Activated gamma-delta T cell treated with Interleukin-2 at 50 U/mL for 16 hours (primary cell): ENCODE measurements around the gene MYO16.

Source experiments
- DNase-seq: peaks from one replicate; pipeline ENCODE4 v3.0.0-alpha.2; 2020

MYO16 gene

GRCh38 chr13:108667205-108667604 is 37.8 kb downstream of the MYO16 start:
- no peak for DNase-seq

GRCh38 chr13:108669381-108669780 is 40.0 kb downstream of the MYO16 start:
- DNase-seq, result no peak

GRCh38 chr13:108674346-108674745 is 44.9 kb downstream of the MYO16 start:
- no peak for DNase-seq

- DNase-seq, result no peak
These were observed 45.4 kb downstream of the MYO16 start for GRCh38 chr13:108674771-108675170.

- DNase-seq, result no peak
These were observed 47.2 kb downstream of the MYO16 start for GRCh38 chr13:108676620-108677019.

- DNase-seq, result no peak
These were observed 48.4 kb downstream of the MYO16 start for GRCh38 chr13:108677806-108678205.

GRCh38 chr13:108680011-108680410 is 50.6 kb downstream of the MYO16 start:
- DNase-seq, result no peak

GRCh38 chr13:108681986-108682575 is 52.7 kb downstream of the MYO16 start:
- DNase-seq, result no peak

- no peak for DNase-seq
These were observed 53.3 kb downstream of the MYO16 start for GRCh38 chr13:108682714-108683113.

- no peak for DNase-seq
These were observed 56.6 kb downstream of the MYO16 start for GRCh38 chr13:108686027-108686426.

- DNase-seq, result no peak
These were observed 61.3 kb downstream of the MYO16 start for GRCh38 chr13:108690726-108691125.

- DNase-seq, result no peak
These were observed 71.2 kb downstream of the MYO16 start for GRCh38 chr13:108700422-108701170.

- no peak for DNase-seq
These were observed 72.8 kb downstream of the MYO16 start for GRCh38 chr13:108702171-108702570.

- DNase-seq, result no peak
These were observed 75.6 kb downstream of the MYO16 start for GRCh38 chr13:108705031-108705430.

- DNase-seq, result no peak
These were observed 78.2 kb downstream of the MYO16 start for GRCh38 chr13:108707584-108707983.

GRCh38 chr13:108708921-108709320 is 79.5 kb downstream of the MYO16 start:
- DNase-seq, result no peak

- no peak for DNase-seq
These were observed 82.0 kb downstream of the MYO16 start for GRCh38 chr13:108711386-108711785.

- no peak for DNase-seq
These were observed 96.1 kb downstream of the MYO16 start for GRCh38 chr13:108725471-108725870.

- DNase-seq, result no peak
These were observed 99.0 kb downstream of the MYO16 start for GRCh38 chr13:108728370-108728769.

- DNase-seq, result no peak
These were observed 103.7 kb downstream of the MYO16 start for GRCh38 chr13:108733022-108733560.

- DNase-seq, result no peak
These were observed 105.3 kb downstream of the MYO16 start for GRCh38 chr13:108734676-108735075.

- DNase-seq, result no peak
These were observed 112.5 kb downstream of the MYO16 start for GRCh38 chr13:108741930-108742329.

GRCh38 chr13:108742701-108743451 is 113.5 kb downstream of the MYO16 start:
- no peak for DNase-seq

GRCh38 chr13:108743522-108743921 is 114.1 kb downstream of the MYO16 start:
- no peak for DNase-seq
